Fibroblast of peridontal ligament (primary cell): ENCODE measurements around the gene NTRK3.

Source experiments
- DNase-seq: peaks from one replicate; pipeline ENCODE4 v3.0.0-alpha.2; 2010; ENCODE audit errors: extremely low read depth

The NTRK3 gene

GRCh38 chr15:87827131-87827530, 429.4 kb downstream of the NTRK3 start:
- DNase-seq, result peak; percentile 42

- no peak for DNase-seq
These were observed 430.3 kb downstream of the NTRK3 start for GRCh38 chr15:87826119-87826747.

DNA sequence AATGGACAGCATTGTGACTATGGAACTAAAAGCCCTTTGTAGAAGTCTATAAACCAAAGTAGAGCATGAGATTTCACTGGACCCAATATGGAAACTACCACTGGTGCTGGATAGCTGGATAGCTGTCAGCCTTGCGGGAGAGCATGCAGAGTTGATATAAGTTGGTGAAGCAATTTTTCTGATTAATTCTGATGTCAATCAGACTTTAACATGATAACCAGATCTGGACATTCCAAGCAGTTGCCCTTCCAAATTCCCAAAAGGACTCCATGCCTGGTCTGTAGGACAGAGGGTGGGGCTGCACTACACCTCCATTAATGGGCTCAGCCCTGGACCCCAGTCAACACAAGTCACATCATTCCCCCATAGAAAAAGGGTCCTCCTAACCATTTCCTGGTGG, 437.8 kb downstream of the NTRK3 start:
- DNase-seq, result no peak

DNA sequence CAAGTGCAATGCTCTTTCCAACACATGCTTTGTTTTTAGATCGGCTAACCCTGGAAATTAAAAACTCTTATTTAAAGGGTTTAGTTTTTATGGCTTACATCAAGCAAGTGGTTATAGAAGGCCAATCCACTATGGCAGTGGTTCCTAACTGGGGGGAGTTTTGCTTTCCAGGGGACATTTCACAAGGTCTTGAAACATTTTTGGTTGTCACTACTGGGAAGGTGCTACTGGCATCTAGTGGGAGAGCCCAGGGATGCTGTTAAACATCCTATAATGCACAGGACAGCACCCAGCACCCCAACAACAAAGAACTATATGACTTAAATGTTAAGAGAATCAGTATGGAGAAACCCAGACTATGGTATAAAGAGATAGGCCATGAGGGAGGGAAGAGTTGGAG, 439.0 kb downstream of the NTRK3 start:
- peak; percentile 51 for DNase-seq

DNA sequence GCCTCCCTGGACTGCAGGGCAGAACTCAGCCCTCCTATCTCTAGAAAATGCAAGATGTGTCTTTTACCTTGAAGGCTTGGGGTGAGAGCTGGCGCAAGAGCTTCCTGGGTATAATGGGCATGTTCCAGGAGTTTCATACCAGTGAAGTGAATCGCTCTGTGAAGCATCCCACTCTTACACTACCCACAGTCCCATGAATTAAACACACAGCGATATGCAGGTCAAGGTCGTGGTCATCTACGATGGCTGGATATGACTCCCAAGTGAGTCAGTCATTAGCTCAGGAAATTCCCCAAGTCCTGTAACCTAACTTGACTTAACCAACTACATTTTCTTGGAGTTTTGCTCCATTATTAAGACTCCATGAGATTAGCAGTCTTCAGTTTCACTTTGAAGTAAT, 439.7 kb downstream of the NTRK3 start:
- DNase-seq, result peak; percentile 87

DNA sequence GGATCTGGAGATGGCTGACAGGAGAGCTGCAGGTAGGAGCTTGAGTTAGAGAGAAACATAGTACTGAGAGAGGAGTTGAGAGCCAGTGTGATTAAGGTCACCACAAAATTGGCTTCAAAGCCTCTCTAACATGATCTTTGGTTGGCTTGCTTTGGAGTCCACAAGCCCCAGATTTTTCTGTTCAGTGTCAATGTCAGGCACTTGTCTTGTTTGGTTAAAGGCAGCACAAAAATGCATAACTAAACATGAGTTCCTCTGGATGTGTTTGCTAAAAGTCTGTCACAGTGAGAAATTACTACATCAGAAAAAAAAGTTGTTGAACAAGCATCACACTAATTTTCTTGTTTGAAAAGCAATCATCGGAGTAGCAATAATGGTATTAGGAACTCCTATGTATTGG, 440.5 kb downstream of the NTRK3 start:
- DNase-seq, result peak; percentile 21
